OCI-M2 (cell line): ENCODE results near the gene FGF1.
"Not testable (repeated sequence)": the region's sequence is repeated elsewhere in the genome, so short reads cannot be mapped to it uniquely, and the experiment has no call there.

Experiments used
- DNase-seq: peaks from one replicate; lab custom pipeline; 2025; ENCODE audit not compliant: unreplicated experiment; lab: John Stamatoyannopoulos, UW

The FGF1 gene

DNA sequence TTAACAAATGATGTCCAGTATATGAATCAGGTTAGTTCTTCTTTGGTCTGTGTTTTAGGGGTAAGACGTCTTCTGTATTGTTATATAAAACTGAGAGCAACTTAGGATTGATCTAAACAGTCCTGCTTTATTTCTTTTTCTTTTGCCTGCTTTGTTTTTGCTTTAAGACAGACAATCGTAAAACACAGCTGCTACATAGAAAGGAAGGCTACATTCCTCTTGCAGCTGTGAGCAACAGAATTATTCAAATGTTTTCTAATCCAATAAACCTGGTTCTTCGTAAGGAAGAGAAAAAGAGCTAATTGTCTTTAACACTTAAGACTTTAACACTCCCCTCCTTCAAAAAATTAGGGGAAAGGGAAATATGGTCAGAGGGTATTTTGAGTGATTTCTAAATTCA, 14.6 kb downstream of the FGF1 start:
- no peak for DNase-seq

DNA sequence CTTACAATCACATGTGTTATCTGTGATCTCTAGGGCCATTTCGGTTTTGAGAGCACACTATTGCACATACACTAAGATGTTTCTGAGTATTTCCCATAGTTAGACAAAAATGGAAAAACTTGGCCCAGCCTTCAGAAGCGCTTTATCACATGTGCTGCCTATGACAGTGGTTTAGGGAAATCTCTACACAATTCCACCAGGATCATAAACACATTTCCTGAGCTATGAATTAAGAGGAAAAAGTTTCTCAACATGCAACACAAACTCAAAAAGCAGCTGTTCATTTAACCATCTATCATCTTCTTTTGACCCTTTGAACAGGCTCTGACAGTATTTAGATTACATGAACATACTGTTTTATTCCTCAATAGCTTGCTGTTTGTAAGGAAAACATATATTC, 15.1 kb downstream of the FGF1 start:
- DNase-seq: no peak

DNA sequence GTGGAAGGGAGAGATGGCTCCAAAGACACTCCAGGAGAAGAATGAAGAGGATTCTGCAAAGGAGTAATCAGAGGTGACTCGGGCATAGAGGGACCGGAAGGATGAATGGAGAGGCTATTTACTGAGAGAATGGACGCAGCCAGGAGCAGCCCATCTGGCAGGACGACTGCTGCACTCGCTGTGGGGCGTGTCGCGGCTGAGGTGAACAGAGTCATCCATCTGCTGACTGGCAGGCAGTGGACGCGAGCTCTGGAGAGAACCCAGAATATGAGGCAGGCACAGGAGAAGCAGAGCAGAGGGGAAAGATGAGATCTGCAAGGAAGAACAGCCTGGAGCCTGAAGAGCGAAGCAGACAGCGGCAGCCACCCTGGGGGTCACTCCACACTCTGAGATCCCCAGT, 16.4 kb downstream of the FGF1 start:
- no peak for DNase-seq

DNA sequence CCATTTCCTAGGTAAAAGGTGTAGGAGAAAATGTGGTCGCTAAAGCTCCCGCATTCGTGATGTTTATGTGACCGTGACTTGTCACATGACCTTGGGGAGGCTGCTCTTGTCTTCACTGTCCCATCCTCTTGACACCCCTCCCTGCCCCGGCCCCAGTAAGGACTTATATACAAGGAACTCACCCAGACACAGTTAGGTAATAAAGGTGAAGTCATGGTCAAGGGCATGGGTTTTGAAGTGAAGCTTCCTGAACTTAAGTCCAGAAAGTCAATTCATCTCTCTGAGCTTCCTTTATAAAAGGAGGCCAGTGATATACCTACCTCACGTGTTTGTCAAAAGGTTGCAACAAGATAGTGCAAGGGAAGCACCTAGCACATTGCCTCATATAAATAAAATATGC, 17.6 kb downstream of the FGF1 start:
- no peak for DNase-seq

DNA sequence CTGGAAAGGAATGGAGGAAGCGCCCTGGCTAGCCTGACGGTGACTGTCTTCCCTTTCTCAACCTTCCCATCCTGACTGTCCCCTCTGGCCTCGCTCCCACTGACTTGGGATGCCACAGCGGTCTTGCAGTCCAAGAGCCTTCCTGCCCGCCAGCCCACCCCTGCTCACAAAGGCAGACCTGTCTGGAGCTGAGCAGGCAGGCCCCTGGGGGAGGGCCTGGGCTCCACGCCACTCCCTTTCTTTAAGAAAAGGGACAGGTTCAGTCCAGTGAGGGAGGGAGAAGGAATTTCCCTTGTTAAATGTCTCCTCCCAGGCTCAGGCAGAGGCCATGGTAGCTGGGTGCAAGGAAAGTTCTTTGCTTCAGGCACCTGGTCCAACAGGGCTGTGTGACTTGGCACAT, 18.1 kb downstream of the FGF1 start:
- no peak for DNase-seq

DNA sequence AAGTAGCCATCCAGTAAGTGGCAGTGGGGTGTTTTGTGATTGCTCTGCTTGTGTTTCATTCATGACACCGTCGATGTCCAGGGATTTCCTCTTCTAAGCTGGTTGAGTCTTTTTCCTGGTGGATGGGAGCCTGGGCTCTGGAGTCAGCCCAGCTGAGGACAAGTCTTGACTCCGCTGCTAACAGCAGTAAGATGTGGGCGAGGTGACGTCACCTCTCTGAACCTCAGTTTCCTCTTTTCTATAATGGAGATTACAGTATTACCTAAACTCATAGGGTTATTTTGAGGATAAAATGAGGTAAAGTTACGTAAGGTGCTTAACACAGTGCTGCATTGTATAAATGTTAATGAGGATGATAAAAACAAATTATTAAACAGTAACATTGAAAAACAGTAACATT, 21.3 kb downstream of the FGF1 start:
- no peak for DNase-seq

DNA sequence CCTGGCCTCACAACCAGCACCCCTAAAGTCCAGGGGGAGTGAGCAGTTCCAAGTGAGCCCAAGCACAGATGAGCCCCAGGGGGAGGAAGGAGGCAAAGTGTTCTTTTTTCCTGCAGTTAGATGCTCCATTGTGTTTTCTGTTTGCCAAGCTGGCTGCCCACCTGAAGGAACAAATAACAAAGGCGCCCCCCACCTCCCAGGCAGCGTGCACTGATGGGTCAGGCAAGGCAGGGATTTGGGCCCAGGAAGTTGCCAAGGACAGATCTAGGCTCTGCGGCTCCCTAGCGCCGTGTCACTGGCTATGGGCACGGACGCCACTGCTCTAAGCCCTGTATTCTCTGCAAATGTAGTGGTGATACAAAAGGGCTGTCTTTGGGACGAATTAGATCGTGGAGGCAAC, 21.8 kb downstream of the FGF1 start:
- no peak for DNase-seq

DNA sequence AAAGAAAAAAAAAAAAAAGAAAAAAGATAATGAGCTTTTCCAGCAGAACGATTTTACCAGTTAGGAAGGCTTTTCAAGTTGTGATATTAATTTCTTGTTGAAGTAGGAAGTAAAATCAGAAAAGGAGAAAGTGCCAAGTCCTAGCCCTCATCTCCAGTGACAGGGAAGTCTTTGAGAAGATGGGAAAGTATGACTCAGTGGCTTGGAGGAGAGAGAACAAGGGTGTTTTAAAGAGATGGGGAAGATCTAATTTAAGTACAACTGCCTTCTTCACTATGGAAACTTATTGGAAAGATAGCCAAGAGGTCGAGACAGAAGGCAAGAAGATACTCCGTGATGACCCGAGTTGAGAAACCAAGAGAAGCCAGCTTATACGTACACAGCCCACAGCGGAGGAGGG, 22.6 kb downstream of the FGF1 start:
- DNase-seq: no peak

DNA sequence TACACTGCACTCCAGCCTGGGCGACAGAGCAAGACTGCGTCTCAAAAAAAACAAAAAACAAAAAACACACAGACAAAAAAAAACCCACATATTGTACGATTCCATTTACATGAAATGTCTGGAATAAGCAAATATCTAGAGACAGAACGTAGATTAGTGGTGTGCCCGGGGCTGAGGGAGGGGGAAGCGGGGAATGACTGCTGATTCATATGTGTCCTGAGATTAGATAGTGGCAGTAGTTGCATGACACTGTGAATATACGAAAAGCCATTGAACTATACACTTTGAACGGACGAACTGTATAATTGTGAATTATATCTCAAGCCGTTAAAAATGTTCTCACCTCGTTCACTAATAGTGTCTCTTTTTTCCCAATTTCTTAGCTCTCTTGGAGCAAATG, 23.9 kb downstream of the FGF1 start:
- DNase-seq: no peak

DNA sequence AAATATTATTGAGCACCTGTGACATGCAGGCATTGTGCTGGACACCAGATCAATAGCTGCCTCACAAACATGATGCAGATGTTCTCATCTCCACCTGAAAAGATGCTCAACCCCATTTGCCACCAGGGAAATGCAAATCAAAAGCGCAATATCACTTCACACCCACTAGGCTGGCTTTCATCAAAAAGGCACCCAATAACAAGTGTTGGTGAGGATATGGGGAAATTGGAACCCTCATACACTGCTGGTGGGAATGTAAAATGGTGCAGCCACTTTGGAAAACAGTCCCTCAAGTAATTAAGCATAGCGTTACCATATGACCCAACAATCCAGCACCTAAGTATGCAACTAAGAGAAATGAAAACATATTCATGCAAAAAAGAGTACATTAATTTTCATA, 24.7 kb downstream of the FGF1 start:
- DNase-seq: no peak

DNA sequence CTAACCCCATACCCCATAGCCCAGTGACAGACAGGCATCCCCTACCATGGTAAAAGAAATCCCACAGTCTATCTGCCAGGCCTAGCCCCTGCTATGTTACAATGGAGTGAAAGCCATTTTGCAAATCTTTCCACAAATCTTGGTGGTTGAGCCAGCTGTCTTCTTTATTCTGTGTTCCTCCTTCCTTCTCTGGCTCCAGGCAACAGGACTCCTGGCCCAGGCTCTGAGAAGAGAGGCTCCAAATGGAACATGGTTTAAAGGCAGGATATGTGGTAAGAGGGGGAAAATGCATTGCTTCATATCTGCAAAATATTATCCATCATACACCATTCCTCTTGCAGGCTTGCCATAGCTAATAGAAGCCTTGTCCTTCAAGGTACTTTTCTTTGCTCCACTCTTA, 25.2 kb downstream of the FGF1 start:
- DNase-seq: no peak

DNA sequence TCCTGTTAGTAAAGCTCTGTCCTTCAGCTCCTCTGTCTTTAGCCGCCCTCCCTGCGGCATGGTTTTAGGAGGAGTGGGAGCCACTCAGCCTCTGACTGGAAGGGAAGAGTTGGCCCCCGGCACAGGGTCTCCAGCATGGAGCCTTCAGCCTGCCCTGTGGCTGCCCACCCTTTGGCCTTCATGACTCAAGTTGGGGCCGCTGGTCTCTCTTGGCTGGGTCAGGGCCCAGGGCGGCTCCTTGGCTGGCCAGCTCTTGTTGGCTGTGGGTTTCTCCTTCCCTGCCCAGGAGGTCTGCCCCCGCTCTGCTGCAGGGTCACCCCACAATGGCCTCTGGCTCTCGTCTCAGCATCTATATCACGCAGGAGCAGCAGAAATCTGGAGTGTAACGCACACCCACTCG, 25.7 kb downstream of the FGF1 start:
- no peak for DNase-seq

DNA sequence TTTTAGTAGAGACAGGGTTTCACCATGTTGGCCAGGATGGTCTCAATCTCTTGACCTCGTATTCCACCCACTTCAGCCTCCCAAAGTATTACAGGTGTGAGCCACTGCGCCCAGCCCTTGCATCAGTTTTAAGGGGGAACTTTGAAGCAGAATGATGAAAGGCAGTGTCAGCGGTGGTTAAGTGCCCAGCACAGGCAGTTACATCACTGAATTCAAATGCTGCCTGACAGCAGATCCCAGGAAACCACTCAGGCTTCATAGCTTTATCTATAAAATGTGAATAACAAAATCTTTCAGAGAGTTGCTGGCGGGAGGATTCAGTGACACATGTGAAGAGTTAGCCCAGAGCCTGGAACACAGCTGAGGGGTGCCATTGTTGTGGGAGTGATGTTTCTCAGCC, 26.5 kb downstream of the FGF1 start:
- DNase-seq: no peak

DNA sequence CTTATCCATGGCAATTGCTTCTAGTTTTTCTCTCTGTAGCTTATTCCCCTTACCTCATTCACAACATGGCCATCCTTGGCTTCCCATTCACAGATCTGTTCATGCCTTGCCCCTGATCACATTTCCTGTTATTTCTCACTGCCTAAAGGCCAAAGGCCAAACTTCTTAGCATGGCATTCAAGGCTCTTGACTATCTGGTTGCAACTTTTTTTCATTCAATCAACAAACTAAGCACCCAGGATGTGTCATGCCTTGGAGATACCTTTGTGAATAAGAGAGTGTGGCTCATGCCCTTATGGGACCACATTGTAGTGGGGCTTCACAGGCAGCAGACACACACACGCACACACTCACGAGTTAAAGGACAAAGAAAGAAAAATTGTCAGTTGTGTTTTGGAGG, 27.6 kb downstream of the FGF1 start:
- no peak for DNase-seq

DNA sequence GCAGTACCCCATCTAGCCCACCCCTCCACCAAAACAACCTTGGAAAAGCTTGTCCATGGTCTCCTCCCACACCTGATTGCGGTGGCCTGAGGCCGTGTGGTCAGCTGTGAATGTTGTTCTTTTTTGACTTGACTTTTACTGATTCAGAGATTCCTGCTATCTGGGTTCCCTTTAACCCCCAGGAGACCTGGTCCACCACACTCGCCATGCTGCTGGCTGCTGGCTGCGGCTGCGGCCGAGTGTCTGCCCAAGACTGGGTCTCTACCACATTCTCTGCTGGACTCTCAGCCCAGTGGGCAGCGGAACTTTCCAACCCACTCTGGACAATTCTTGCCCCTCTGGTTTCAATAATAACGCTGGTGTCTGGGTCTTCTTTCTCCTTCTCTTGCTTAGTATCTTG, 28.4 kb downstream of the FGF1 start:
- no peak for DNase-seq

DNA sequence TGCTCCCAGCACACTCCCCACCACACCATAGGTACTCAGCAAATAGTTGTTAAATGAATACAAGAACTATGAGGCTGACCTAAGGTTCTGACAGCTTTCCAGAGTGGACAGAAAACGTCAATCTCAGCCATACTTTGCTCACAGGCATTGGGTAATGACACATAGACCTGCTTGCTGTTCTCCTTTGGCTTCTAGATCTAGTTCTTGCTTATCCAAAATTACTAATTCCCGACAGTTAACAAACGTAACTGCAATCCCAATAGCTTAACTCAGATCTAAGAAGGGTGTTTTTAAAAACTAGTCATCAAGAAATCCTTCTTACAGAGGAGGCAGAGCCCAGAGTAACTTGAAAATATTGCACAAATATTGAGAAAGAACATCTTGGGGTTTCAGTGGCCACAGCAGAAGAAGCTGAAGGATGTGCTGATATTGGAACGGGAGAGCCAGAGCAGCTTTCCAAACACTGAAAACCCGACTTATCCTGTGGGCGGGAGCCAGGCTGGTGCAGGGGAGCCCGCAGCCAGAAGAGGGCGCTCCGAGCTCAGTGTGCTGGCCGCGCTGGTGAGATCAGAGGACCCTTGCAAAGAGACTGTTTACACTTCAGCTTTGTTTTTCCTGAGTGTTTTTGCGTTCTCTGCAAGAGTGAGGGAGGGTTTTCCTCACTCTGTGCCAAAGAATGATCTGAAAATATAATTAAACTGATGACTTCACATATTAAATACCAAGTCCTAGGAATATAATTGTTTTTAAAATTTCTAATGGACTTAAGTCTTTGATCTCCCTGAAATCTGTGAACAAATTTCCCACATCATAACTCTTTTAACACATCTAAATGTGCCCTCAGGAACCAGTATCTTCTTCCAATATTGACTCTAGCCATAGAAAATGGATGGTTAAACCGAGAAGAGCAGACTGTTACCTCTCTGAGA, 30.3 kb downstream of the FGF1 start:
- no peak for DNase-seq

DNA sequence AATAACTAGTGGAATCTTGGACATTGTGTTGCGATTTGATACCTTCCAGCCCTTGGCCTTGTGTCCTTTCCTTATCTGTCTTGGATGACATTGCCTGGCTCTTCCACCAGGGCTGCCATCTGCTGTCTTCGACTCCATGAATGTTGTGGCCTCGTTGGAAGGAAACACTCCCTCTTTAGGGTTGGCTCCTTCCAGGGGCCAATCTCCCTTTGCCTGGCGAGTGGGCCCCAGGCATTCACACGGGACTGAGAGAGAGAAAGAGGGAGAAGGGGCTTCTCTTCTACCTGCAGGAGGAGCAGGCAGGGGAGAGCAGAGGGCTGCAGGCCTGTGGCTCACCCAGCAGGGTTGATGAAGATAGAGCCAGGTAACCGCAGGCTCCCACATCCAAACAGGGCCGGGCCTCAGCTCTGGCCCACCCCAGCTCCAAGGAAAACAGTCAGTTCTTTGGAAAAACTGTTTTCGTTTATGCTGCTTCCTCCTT, 31.3 kb downstream of the FGF1 start:
- no peak for DNase-seq

DNA sequence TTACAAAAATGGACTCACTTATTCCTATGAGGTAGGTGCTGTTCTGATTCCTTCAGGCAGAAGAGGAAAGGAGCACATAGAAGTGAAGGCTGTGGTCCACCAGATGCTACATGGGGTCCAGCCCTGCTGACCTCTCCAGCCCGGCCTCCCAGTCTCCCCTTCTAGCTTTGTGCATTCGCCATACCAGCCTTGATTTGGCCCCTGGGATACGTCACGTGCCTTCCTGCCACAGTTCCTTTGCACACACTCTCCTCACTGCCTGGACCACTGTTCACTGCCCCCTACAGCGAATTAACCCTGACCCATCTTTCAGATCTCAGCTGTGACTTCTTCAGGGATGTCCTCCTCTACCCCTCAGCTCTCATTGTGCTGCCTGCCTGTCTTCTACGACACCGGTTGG, 32.6 kb downstream of the FGF1 start:
- DNase-seq: no peak

DNA sequence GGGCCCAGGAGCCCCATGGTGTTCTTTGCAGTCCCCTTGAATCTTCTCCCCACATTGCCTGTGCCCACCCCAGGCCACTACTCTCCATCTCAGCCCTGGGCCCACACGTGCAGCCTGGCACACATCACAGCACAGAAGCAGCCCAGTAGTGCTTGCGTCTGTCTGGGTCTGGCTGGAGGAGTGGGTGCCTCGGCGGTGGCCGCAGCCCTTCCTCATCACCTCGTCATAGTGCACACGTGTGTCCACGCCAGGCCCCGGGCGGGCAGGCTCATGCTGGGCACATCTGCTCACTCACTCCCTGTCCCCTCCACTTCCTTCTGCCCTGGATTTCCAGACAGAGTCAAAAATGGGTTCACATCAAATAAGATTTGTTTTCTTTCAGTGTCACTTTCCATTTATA, 33.3 kb downstream of the FGF1 start:
- DNase-seq: no peak

DNA sequence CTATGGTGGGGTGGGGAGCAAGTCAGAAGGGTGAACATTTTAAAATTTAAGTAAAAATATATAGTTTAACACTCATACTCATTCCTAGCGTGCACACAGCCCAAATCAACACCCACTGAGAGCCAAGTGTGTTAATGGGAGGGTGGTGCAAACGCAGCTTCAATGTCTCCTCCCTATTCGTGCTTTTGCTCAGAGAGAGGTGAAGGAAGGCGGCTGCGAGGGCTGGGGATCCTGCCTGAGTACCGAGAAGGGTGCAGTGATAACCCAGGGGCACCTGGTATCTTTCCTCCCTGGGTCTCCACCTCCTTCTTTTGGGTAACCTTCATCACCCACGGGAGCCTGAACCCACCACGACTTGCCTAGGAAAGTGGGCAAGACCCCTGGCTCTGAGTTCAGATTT, 35.0 kb downstream of the FGF1 start:
- DNase-seq: no peak

DNA sequence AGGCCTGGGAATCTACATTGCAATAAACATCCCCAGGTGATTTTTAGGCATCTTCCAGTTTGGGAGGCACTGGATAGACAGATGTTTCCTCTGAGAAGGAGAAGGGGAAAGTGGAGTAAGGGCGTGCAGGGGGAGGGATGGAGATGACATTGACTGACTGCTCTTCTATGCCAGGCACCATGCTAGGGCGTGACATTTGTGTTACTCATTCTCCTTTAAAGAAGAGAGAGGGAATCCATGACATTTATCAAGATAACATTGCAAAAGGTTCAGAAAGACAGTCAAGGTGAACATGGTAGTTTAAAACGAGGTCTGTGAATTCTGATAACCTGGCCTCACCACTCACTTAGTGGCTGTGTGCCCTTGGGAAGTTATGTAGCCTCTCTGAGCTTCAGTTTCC, 35.8 kb downstream of the FGF1 start:
- no peak for DNase-seq

DNA sequence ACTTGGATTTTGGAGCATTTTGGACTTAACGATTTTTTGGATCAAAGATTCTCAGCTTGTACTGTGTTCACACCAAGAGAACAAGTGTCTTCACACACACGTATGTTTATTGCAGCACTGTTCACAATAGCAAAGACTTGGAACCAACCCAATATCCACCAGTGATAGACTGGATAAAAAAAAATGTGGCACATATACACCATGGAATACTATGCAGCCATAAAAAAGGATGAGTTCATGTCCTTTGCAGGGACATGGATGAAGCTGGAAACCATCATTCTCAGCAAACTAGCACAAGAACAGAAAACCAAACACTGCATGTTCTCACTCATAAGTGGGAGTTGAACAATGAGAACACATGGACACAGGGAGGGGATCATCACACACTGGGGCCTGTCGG, 37.8 kb downstream of the FGF1 start:
- not testable (repeated sequence) for DNase-seq

DNA sequence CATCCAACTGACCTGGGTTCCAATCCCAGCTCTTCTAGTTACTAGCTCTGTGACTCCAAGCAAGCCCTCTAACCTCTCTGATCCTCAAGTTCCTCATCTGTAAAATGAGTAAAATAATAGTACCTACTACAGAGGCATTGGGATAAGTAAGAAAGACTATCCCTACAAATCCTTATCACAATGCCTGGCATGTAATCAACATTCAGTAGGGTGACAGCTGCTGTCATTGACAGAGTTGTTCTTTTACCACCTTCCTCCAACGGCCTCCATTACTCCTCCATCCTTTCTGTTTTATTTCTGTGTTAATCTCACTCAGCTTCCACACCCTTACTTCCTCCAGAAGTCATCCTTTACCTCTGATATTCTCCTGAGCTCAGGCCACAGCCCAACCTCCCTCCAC, 40.4 kb downstream of the FGF1 start:
- no peak for DNase-seq
